HG02678 (cell line): Measurements from ENCODE around the gene G2E3.
"Not testable (repeated sequence)": the region's sequence is repeated elsewhere in the genome, so short reads cannot be mapped to it uniquely, and the experiment has no call there.

Source experiments
- ATAC-seq: cut with Tn5 transposase; IDR thresholded peaks from one replicate; pipeline ENCODE4 v1.9.1; 2021; ENCODE audit warnings: mild to moderate bottlenecking, moderate library complexity; ENCODE audit not compliant: unreplicated experiment

The G2E3 gene

DNA sequence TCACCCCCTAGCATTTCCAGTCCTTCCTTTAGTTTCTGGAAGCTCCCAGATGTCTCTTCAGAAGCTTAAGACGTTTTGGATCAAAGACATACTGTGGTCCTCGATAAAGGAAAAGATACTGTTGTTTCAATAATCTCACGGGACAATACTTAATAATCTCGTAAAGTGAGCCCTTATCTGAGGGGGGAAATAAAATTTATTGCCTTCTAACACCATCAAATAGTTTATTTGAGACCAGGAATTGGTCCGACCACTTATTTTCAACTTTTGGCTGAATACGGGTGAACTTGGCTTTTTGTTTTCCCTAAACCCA is 640 bp upstream of the G2E3 start:
- no peak for ATAC-seq

DNA sequence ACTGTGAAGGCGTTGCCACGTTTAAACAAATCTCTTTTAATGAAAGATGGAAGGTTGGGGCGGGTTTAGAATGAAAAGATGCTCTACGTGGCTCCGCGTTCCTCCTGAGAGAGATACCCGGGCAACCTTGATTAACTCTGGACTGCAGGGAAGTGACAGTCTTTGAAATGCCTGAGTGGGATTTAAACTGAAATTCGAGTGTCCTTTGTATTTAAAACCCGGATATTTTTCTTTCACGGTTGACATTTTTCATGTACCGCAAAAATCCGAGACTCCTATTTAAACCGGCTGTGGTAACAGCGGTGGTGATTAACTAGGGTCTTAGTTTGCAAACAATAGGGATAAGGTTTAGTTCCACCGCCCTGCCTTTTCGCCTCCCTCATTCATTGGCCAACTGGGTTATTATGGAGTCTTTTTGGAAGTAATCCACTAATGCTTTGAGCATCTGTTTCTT is 707 bp downstream of the G2E3 start:
- peak; percentile 13 for ATAC-seq

DNA sequence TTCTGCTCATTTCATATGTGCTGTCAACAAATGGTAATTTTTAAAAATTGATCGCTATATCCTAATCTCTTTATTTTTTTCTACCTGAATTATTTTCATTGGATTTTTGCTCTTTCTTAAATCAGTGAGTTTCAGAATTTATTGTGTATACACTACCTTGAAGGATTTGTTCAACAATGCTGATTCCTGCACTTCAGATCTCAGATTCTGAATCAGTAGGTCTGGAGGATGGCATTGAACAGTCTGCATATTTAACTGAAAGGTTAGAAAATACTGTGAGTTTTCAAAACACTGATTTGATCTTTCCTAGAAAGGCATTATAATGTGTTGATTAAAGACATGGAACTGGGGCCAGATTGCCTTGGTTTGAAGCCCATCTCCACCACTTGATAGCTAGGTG is 1.6 kb downstream of the G2E3 start:
- no peak for ATAC-seq

DNA sequence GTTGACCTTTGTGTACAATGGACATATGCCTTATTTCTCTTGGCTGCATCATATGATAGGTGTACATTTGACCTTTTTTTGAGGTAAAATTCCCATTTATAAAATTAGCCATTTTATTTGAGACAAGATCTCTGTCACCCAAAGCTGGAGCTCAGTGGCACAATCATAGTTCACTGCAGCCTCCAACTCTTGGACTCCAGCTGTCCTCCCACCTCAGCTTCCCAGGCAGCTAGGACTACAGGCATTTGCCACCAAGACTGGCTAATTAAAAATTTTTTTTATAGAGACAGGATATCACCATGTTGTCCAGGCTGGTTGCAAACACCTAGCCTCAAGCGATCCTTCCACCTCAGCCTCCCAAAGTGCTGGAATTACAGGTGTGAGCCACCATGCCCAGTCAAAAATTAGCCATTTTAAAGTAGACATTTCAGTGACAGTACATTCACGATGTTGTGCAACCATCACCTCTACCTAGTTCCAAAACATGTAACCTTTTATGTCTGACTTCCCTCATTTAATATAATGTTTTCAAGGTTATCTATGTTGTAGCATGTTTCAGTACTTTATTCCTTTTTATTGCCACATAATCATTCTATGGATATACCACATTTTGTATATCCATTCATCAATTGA is 5.4 kb downstream of the G2E3 start:
- ATAC-seq, result no peak

DNA sequence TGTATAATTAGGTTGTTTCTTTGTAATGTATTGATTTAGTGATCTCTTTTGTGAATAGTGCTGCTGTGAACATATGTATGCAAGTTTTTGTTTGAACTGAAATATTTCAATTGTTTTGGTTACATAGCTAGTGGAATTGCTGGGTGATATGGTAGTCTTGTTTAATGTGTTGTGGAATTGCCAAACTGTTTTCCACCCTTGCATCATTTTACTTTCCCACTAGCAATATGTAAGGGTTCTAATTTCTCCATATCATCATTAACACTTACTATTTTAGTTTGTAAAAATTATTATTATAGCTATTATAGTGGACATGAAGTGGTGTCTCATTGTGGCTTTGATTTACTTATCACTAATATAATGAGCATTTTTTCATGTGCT is 5.9 kb downstream of the G2E3 start:
- no peak for ATAC-seq

DNA sequence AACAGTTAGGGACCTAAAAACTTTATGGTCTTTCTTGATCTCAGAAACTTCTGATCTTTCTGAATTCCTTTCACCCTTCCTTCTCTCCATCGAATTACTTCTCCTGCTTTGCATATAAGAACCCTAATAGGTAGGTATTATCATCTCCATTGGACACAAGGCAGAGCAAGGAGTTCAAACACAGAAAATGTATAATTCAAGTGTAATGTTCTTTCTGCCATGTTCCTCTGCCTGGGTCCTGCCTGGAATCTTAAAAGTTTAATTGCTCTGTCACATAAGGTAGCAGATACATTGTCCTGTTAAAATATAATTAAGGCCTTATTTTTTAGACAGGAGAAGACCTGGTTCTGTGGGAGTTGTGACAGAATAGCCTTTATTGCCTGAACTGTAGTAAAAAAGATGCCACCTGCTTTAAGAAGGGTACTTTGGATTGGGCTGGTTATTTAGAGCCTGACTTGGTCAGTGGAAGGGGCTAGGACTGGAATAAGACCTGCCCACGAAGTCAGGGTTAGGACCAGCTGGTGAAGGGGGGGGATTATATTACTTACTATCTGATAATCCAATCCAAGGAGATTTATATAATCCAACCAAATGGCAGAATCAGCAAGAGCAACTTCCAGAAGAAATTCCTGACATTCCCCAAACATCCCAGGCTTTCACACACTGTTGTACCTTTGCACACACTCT is 10.4 kb downstream of the G2E3 start:
- no peak for ATAC-seq

DNA sequence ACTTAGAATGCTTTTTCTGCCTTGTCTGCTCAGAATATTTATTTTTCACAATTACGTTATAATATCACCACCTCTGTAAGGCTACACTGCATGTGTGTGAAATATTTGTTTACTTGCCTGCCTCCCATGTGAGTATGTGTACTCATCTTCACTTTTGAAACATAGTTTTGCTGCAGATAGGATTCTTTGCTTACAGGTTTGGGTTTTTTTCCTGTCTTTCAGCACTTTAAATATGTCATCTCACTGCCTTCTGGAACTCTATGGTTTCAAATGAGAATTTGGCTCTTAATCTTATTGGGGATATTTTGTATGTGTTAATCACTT is 10.9 kb downstream of the G2E3 start:
- no peak for ATAC-seq

DNA sequence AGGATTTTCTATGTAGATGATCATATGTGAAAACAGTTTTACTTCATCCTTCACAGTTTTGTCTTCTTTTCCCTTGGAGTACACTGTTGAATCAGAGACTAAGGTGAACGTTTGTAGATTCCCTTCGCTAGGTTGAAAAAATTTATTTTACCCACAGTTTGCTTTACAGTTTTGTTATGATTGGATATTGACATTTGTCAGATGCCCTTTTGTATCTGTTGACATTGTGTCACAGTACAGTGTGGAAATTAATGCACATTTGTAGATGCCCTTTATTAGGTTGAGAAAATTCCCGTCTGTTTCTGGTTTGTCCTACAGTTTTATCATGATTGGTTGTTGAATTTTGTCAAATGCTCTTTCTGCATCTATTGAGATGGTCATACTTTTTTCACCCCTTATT is 13.3 kb downstream of the G2E3 start:
- ATAC-seq, result no peak

DNA sequence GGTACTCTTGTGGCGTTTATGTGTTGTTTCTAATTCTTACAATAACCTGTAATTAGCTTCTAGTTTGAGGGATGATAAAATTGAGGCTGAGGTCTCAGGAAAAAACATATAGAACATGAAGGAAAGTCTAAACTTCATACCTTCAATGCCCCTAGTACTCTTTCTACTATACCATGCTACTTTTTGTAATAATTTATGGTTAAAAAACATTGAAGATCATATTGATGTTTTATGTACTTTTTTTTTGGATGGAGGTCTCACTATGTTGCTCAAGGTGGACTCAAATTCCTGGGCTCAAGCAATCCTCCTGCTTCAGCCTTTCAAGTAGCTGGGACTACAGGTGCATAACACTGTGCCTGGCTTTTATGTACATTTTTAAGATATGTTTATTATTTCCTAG is 13.8 kb downstream of the G2E3 start:
- no peak for ATAC-seq

DNA sequence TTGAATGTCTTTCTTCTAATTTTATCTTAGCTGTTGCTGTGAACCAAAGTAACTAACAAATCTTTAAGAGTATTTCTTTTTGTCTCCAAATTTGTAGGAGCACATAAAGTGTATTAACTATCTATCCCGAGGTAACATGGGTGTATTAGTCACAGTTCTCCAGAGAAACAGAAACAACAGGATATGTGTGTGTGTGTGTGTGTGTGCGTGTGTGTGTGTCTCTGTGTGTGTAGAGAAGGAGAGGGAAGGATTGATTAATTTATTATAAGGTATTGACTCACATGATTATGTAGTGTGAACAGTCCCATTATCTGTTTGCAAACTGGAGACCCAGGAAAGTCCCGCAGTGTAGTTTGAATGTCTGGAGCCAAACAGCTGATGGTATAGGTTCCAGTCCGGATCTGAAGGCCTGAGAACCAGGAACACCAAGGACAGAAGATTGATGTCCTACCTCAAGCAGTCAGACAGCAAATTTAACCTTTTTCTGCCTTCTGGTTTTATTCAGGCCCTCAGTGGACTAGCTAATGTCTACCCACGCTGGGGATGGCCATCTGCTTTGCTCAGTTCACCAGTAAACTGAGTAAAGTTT is 14.4 kb downstream of the G2E3 start:
- ATAC-seq, result no peak

DNA sequence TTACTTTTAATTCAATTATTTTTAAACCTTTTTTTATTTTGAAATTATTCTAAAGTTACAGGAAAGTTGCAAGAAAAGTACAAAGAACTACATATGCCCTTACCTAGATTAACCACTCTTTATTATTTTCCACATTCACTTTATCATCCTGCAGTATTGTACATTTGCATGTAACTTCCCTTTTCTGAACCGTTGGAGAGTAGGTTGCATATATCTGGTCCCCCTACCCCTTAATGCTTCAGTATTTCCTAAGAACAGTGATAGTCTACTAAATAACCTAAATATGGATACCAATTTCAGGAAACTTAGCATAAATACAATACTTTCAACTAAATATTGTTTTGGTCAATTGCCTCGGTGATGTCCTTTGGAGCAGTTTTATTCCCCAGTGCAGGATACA is 15.0 kb downstream of the G2E3 start:
- ATAC-seq, result no peak

DNA sequence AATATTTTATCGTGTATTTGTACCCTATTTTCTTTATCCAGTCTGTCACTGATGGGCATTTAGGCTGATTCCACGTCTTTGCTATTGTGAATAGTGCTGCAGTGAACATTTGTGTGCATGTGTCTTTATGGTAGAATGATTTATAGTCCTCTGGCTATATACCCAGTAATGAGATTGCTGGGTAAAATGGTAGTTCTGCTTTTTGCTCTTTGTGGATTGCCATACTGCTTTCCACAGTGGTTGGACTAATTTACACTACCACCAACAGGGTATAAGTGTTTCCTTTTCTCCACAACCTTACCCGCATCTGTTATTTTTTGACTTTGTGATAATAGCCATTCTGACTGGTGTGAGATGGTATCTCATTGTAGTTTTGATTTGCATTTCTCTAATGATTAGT is 15.8 kb downstream of the G2E3 start:
- ATAC-seq, result not testable (repeated sequence)

DNA sequence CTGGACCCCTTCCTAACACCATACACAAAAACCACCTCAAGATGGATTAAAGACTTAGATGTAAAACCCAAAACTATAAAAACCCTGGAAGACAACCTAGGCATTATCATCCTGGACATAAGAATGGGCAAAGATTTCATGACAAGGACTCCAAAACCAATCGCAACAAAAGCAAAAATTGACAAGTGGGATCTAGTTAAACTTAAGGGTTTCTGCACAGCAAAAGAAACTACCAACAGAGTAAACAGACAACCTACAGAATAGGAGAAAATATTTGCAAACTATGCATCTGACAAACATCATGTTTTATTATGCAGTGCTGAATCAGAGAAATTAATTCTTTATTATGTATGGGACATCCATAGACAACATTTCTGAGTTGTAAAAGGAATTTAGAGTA is 17.4 kb downstream of the G2E3 start:
- not testable (repeated sequence) for ATAC-seq

DNA sequence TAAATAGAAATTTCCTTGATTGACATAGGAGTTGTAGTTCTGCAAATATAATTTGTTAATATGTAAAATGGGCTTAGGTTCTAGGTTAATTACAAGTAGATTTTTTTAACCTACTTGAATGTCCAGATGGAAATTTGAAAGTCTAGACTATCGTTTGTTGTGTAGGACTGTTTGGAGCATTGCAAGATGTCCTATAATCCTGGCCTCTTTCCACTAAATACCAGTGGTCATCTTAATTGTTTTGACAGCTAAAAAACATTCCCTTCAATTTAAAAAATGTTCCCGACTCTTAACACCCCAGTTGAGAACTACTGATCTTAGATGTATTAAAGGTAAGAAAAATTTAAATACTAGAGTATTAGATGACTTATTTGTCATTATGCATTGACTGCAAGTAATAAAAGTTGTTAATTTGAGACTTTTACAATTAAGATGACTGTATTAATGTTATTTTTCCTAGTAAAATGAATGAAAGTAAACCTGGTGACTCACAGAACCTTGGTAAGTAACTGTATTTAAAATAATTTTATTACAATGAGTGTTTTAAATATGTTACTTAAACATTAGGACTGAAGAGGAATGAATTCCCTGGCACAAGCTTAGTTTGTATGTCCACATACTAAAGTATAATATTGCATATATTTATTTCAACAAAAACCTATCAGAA is 21.8 kb downstream of the G2E3 start:
- no peak for ATAC-seq

DNA sequence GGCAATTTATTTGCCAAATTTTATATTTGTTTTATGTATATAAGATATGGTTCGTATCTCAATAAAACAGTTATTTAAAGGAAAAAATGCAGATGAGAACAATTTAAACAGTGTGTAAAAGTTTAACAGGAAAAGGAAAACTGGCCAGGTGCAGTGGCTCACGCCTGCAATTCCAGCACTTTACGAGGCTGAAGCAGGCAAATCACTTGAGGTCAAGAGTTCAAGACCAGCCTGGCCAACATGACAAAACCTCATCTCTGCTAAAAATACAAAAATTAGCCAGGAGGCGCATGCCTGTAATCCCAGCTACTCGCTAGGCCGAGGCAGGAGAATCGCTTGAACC is 22.3 kb downstream of the G2E3 start:
- no peak for ATAC-seq

DNA sequence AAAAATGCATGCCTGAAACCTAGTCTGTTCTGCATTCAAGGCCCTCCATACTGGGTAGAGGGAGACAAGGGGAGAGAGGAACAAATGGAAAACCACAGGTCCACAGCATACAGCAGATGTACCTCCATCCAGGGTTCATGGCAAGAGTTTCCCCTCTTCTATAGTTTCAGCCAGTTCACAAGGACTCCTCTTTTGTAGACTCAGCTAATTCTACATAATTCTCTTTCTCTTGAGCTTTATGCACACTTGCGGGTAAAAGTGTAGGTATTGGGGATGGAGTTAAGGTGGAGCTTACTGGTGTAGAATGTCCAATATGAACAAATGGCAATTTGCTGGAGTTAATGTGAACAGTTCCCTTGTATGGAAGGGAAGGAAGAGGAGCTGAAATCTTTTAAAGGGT is 23.4 kb downstream of the G2E3 start:
- no peak for ATAC-seq

DNA sequence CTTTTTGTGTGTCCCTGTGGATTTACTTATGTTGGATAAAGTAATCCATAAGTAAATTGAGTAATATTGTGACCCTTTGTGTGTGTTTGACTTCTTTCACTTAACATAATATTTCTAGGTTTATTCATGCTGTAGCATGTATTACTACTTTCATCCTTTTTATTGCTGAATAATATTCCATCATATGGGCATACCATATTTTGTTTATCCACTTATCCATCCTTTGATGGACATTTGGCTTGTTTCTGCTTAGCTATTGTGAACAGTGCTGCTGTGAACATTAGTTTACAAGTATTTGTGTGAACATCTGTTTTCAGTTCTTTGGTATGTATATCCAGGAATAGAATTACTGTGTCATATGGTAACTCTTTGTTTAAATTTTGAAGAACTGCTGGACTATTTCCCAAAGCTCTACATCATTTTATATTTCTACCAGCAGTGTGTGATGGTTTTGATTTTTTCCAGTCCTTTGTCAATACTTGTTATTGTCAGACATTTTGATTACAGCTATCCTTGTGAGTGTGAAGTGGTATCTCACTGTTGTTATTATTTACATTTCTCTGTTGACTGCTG is 25.2 kb downstream of the G2E3 start:
- ATAC-seq, result no peak

DNA sequence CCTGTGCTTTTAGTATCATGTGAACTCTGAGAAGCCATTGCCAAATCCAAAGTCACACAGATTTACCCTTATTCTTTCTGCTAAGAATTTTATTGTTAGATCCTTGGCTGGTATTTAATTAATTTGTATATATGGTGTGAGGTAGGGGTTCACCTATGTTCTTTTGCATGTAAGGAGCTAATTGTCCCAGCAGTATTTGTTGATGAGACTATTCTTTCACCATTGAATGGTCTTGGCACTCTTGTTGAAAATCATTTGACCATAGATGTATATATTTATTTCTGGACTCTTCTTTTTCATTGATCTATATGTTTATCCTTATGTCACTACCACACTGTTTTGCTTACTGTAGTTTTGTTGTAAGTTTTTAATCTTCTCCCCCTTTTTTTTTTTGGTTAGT is 26.2 kb downstream of the G2E3 start:
- no peak for ATAC-seq

DNA sequence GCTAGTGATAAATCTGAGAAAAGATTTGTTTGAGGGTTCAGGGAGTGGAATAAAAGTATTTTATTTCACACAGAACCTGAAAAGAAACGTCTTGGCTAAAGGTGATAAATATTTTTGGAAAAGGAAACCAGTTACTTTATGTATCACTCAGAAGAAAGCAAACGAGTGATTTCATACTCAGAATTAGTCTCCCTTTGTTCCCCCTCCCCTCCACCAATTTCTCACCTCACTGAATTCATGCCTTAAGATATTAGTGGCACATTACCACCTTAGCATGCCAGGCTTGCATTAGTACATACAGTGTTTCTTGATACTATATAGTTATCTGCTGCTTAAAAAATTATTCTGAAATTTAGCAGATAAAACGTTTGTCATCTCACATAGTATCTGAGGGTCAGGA is 28.2 kb downstream of the G2E3 start:
- ATAC-seq, result no peak

DNA sequence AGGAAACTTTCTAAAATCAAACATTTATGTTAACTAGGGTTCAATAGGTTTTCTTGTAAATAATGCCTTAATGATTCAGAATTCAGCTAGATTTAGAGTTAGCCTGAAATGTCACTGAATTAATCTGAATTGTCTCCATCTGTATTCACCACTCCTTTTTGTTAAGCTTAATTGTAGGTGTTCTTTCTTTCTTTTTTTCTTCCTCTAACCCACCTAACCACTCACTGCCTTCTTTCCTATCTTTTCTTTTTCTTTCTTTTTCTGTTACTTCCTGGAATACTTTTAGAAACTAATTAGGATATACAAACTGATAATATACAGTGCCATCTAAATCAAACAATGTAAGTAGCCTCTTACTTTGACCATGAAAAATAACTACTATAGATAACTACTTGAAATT is 29.9 kb downstream of the G2E3 start:
- no peak for ATAC-seq

DNA sequence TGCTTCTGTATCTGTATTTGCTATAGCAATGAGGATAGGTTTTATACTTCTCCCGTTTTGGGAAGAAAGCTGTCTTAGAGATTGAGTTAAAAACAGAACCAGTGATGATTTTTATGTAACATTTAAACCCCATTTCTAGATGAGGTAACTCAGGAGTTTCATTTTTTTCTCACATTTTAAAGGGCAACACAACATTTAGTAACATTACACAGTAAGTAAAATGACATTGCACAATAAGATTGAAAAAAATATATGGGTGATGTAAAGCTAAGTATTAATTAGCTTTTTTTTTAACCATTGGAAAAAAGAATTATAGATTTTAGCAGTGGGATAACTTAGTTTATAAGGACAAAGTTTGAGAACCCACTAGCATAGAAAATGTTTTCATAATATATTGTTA is 38.0 kb downstream of the G2E3 start:
- ATAC-seq, result no peak

DNA sequence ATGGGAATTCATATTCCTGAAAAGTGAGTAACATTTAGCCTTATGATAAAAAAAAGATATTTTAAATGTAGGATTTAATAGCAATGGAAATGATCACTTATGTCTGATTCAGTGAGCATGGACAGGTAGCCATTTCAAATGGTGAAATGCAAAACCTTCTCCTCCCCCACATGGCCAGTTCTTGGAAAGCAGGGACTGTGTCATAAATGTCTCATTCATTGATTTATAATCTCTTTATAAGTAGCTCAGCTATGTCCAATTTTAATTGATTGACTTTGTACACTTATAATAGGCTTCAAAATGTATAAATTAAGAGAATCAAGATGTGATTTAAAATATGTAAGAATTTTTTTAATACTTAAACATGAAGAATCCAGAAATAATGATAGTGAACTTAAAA is 38.5 kb downstream of the G2E3 start:
- ATAC-seq, result no peak
